ENCODE data around the gene NEAT1. TPM values are rescaled to one million over a fixed set of nuclear protein-coding genes. Genes with fewer than 3 reads are reported as not detected.

The NEAT1 gene
- total RNA-seq, 1 experiment from 2014 or later: 938 TPM

DNA sequence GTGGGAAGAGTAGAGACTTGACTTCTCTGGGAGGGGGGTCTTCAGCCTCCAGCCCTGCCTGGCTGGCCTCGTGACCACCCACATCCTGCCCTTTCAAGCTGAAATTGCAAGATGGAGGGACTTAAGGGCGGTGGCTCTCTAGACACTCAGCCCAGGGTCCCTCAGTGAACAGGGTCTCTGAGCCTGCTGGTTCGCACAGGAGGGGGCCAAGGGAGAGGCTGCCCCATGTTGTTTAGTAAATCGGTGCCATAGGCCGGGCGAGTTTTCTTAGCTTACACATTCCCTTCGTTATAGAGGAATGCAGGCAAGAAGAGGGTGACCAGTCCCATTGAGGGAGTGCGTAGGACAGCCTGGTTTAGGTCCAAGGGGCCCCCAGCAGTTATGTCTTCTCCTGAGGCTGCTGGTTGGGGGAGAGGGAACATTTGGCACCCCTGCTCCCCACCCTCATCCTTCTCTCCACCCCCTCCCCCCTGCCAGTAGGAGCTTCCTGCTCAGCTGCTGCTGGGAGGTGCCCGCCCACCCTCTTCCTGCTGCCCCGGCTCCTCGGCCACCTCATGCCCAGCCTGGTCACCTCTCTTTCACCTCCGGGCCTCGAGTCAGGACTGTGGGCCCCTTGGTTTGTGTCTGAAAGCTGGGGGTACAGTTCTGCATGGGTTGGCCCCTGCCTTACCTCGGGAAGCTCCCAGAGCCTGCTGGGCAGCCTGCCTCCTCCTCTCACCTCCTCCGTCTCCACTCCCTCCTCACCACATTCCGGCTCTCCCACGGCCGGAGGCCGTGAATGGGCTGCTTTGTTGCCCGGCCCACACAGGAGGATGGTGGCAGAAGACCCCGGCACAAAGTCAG is 32.3 kb upstream of the NEAT1 start:
- POLR2A ChIA-PET (ENCODE audit: unreplicated experiment): no interaction called here
- H3K4me2 ChIP-seq: no peak overlapping the region
- no peaks in the 10 kb centered on the region for H3K9me2 ChIP-seq (ENCODE audit: insufficient read depth)
- H4K20me1 ChIP-seq (ENCODE audit: insufficient read depth): no peaks in the 10 kb centered on the region
- H3K79me2 ChIP-seq (ENCODE audit: low read depth): peaks cover 12% of the 10 kb centered on the region; the same call in 1 of the 2 replicates
- intact Hi-C loops (cut with micrococcal nuclease; ENCODE audit: unreplicated experiment): no loop called here
- no peak for DNase-seq
- no peak overlapping the region for H3K27ac ChIP-seq
- no peaks in the 10 kb centered on the region for H3K27me3 ChIP-seq (ENCODE audit: insufficient read depth, low read depth)
- H3K4me1 ChIP-seq (replicated peaks; ENCODE audit: insufficient read depth): peaks cover 21% of the 10 kb centered on the region
- H3K9me3 ChIP-seq (ENCODE audit: insufficient read depth, low read depth): no peaks in the 10 kb centered on the region
- BruUV-seq (replicated peaks): no TSS peak
- TF ChIP-seq CTCF (conservative IDR thresholded peaks at IDR 0.05): no peak
- TF ChIP-seq EZH2 (IDR thresholded peaks at IDR 0.05; ENCODE audit: low read depth): no peak
- H3K4me3 ChIP-seq: no peak overlapping the region
- H2AFZ ChIP-seq: no peak overlapping the region
- CTCF ChIA-PET: interaction anchor here (0.5 kb wide), 1 partner anchor 85 kb away, joined by 5 read pairs; no protein-coding TSS in a partner anchor
- H3K36me3 ChIP-seq (ENCODE audit: low read depth): no peaks in the 10 kb centered on the region
- peaks cover 4% of the 10 kb centered on the region; the same call in 1 of the 2 replicates for H3F3A ChIP-seq (ENCODE audit: insufficient read depth, low read depth)

- no peak for TF ChIP-seq EZH2 (IDR thresholded peaks at IDR 0.05; ENCODE audit: low read depth)
- TF ChIP-seq CTCF (conservative IDR thresholded peaks at IDR 0.05): no peak
- Histone ChIP-seq H3K79me2 (ENCODE audit: low read depth) (peaks cover 12% of the 10 kb centered on the region; the same call in 1 of the 2 replicates), H3K36me3 (ENCODE audit: low read depth) (no peaks in the 10 kb centered on the region), H2AFZ (no peak overlapping the region), H3K4me3 (no peak overlapping the region), H3K4me2 (no peak overlapping the region), H3K27ac (no peak overlapping the region), H3K9me3 (ENCODE audit: insufficient read depth, low read depth) (no peaks in the 10 kb centered on the region), H3K4me1 (replicated peaks; ENCODE audit: insufficient read depth) (peaks cover 14% of the 10 kb centered on the region), H4K20me1 (ENCODE audit: insufficient read depth) (no peaks in the 10 kb centered on the region), H3K27me3 (ENCODE audit: insufficient read depth, low read depth) (no peaks in the 10 kb centered on the region), H3F3A (ENCODE audit: insufficient read depth, low read depth) (peaks cover 1% of the 10 kb centered on the region; the same call in 1 of the 2 replicates), H3K9me2 (ENCODE audit: insufficient read depth) (no peaks in the 10 kb centered on the region)
- no TSS peak for BruUV-seq (replicated peaks)
- DNase-seq: no peak
- CTCF ChIA-PET: interaction anchor here (0.5 kb wide), 1 partner anchor 85 kb away, joined by 5 read pairs; no protein-coding TSS in a partner anchor
- intact Hi-C loops (cut with micrococcal nuclease; ENCODE audit: unreplicated experiment): no loop called here
- POLR2A ChIA-PET (ENCODE audit: unreplicated experiment): interaction anchor here (0.6 kb wide), 1 partner anchor 108 kb away, joined by 10 read pairs; the partner anchor contains the start of gene MALAT1
These were observed 31.6 kb upstream of the NEAT1 start for GRCh38 chr11:65390996-65391395.

DNA sequence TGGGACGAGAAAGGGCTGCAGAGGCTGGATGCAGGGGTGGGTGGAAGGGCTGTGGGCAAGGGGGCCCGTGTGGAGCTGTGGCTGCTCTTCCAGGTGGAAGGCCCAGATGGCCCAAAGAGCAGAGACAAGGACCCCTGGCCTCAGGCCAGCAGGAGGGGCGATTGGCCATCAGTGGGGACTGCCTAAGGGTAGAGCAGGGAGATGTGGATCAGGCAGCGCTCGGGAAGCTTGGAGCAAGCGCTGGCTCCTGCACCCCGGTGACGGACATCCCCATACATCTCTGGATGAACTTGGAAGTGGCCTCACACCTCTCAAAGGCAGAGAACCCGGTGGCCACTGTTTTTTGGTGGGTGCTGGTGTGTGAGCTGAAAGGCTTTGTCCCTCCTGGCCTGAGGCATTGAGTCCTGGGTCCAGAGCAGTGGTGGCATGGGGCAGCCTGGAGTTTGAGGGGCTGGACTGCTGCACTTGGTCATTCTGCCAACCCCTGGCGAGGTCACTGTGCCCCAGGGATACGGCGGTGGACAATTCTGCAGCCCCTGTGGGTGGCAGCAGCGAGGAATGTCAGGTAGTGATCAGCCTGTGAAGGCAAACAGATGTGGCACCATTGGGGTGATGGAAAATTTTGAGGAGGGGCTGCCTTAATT is 30.3 kb upstream of the NEAT1 start:
- Histone ChIP-seq H3K4me2 (no peak overlapping the region), H3K27me3 (ENCODE audit: insufficient read depth, low read depth) (no peaks in the 10 kb centered on the region), H3K4me3 (no peak overlapping the region), H3K27ac (no peak overlapping the region), H3K79me2 (ENCODE audit: low read depth) (peaks cover 5% of the 10 kb centered on the region; the same call in 1 of the 2 replicates), H3K36me3 (ENCODE audit: low read depth) (no peaks in the 10 kb centered on the region), H3K4me1 (replicated peaks; ENCODE audit: insufficient read depth) (peaks cover 6% of the 10 kb centered on the region), H3K9me2 (ENCODE audit: insufficient read depth) (no peaks in the 10 kb centered on the region), H4K20me1 (ENCODE audit: insufficient read depth) (no peaks in the 10 kb centered on the region), H3F3A (ENCODE audit: insufficient read depth, low read depth) (no peaks in the 10 kb centered on the region; the same call in 1 of the 2 replicates), H3K9me3 (ENCODE audit: insufficient read depth, low read depth) (no peaks in the 10 kb centered on the region), H2AFZ (no peak overlapping the region)
- ChIA-PET CTCF (no interaction called here), POLR2A (ENCODE audit: unreplicated experiment) (no interaction called here)
- BruUV-seq (replicated peaks): no TSS peak
- intact Hi-C loops (cut with micrococcal nuclease; ENCODE audit: unreplicated experiment): no loop called here
- TF ChIP-seq EZH2 (IDR thresholded peaks at IDR 0.05; ENCODE audit: low read depth): no peak
- TF ChIP-seq CTCF (conservative IDR thresholded peaks at IDR 0.05): no peak
- DNase-seq: no peak
